ENCODE measurements around the gene AP4M1. TPM values are rescaled to one million over a fixed set of nuclear protein-coding genes. Genes with fewer than 3 reads are reported as not detected.

AP4M1 gene
- total RNA-seq, 4 donors from 2014 or later, result 16.5 to 86.0 (median 54.9) TPM

GRCh38 chr7:100059251-100059739 is 42.1 kb upstream of the AP4M1 start:
- no peak for DNase-seq
- Histone ChIP-seq H3K4me1 (no peaks in the 10 kb centered on the region), H3K27ac (no peak overlapping the region), H3K4me3 (no peak overlapping the region), H3K9me3 (no peaks in the 10 kb centered on the region), H3K27me3 (no peaks in the 10 kb centered on the region), H3K36me3 (peaks cover 0 to 22% (median 8%) of the 10 kb centered on the region in 4 donors)
- TF ChIP-seq EP300 (IDR thresholded peaks at IDR 0.05; ENCODE audit: low read depth), result no peak
- TF ChIP-seq POLR2AphosphoS5 (IDR thresholded peaks at IDR 0.05), result no peak
- TF ChIP-seq POLR2A (IDR thresholded peaks at IDR 0.05), result no peak
- no peak for TF ChIP-seq CTCF (IDR thresholded peaks at IDR 0.05)
- WGBS, 2 donors (ENCODE audit: low coverage in 1 of 2), result 80 to 83% methylated on average over 4 to 5 of the region's 5 CpGs
- intact Hi-C loops (cut with DNase I; ENCODE audit: low total_unique reads) (no loop called here), in situ Hi-C loops (cut with MboI; ENCODE audit: low pct_ligation_motif_present in 1 of 4, low pct_unique_long_range_greater_than_20kb in 1 of 4, low sequenced_read_pairs in 3 of 4) (loop anchor here in 3 of 4 donors (10.0 to 25.0 kb wide), 2 partner anchors 64 to 147 kb away; partner anchors contain the start of gene TRIM4 (in 3 of the 3))

- intact Hi-C loops (cut with DNase I; ENCODE audit: low total_unique reads), result no loop called here
- H3K27ac ChIP-seq, result no peak overlapping the region
Observed at GRCh38 chr7:100061518-100062193, 39.8 kb upstream of the AP4M1 start.

GRCh38 chr7:100063376-100063775 is 38.1 kb upstream of the AP4M1 start:
- DNase-seq, result no peak
- TF ChIP-seq EP300 (IDR thresholded peaks at IDR 0.05; ENCODE audit: low read depth) (no peak), CTCF (IDR thresholded peaks at IDR 0.05) (no peak), POLR2A (IDR thresholded peaks at IDR 0.05) (no peak), POLR2AphosphoS5 (IDR thresholded peaks at IDR 0.05) (no peak)
- Histone ChIP-seq H3K4me3 (no peak overlapping the region), H3K27ac (no peak overlapping the region), H3K27me3 (no peaks in the 10 kb centered on the region), H3K36me3 (peaks cover 0 to 15% (median 1%) of the 10 kb centered on the region in 4 donors), H3K4me1 (peaks cover 0 to 9% (median 6%) of the 10 kb centered on the region in 4 donors), H3K9me3 (no peaks in the 10 kb centered on the region)
- intact Hi-C loops (cut with DNase I; ENCODE audit: low total_unique reads) (no loop called here), in situ Hi-C loops (cut with MboI; ENCODE audit: low pct_ligation_motif_present in 1 of 4, low pct_unique_long_range_greater_than_20kb in 1 of 4, low sequenced_read_pairs in 3 of 4) (loop anchor here in 3 of 4 donors (25.0 kb wide), 1 partner anchor 151 kb away; the partner anchor contains the start of gene TRIM4 (in 3 of the 3))
- WGBS, 2 donors (ENCODE audit: low coverage in 1 of 2), result 93 to 94% methylated on average over 4 of the region's 4 CpGs

More at GRCh38 chr7:100061518-100062193, 39.8 kb upstream of the AP4M1 start:
- DNase-seq, result no peak
- WGBS, 2 donors (ENCODE audit: low coverage in 1 of 2), result 82 to 92% methylated on average over 3 to 11 of the region's 11 CpGs
- Histone ChIP-seq H3K4me3 (no peak overlapping the region), H3K9me3 (no peaks in the 10 kb centered on the region), H3K27me3 (no peaks in the 10 kb centered on the region), H3K36me3 (peaks cover 0 to 28% (median 8%) of the 10 kb centered on the region in 4 donors), H3K4me1 (peaks cover 0 to 9% (median 6%) of the 10 kb centered on the region in 4 donors)
- in situ Hi-C loops (cut with MboI; ENCODE audit: low pct_ligation_motif_present in 1 of 4, low pct_unique_long_range_greater_than_20kb in 1 of 4, low sequenced_read_pairs in 3 of 4), result loop anchor here in 3 of 4 donors (25.0 kb wide), 1 partner anchor 149 kb away; the partner anchor contains the start of gene TRIM4 (in 3 of the 3)
- TF ChIP-seq POLR2A (IDR thresholded peaks at IDR 0.05) (no peak), CTCF (IDR thresholded peaks at IDR 0.05) (no peak), POLR2AphosphoS5 (IDR thresholded peaks at IDR 0.05) (no peak), EP300 (IDR thresholded peaks at IDR 0.05; ENCODE audit: low read depth) (no peak)

- Histone ChIP-seq H3K4me1 (peaks cover 0 to 9% (median 6%) of the 10 kb centered on the region in 4 donors), H3K9me3 (no peaks in the 10 kb centered on the region), H3K27me3 (no peaks in the 10 kb centered on the region), H3K27ac (no peak overlapping the region), H3K4me3 (no peak overlapping the region), H3K36me3 (peaks cover 0 to 15% (median 1%) of the 10 kb centered on the region in 4 donors)
- WGBS, 2 donors (ENCODE audit: low coverage in 1 of 2), result 94% methylated on average over 9 of the region's 9 CpGs; no CpG with 5 or more reads in 1 of the 2 donors
- DNase-seq, result no peak
- intact Hi-C loops (cut with DNase I; ENCODE audit: low total_unique reads) (no loop called here), in situ Hi-C loops (cut with MboI; ENCODE audit: low pct_ligation_motif_present in 1 of 4, low pct_unique_long_range_greater_than_20kb in 1 of 4, low sequenced_read_pairs in 3 of 4) (loop anchor here in 3 of 4 donors (25.0 kb wide), 1 partner anchor 152 kb away; the partner anchor contains the start of gene TRIM4 (in 3 of the 3))
- no peak for TF ChIP-seq POLR2AphosphoS5 (IDR thresholded peaks at IDR 0.05)
- no peak for TF ChIP-seq CTCF (IDR thresholded peaks at IDR 0.05)
- TF ChIP-seq POLR2A (IDR thresholded peaks at IDR 0.05), result no peak
- no peak for TF ChIP-seq EP300 (IDR thresholded peaks at IDR 0.05; ENCODE audit: low read depth)
Observed at GRCh38 chr7:100064162-100064561, 37.3 kb upstream of the AP4M1 start.
